GM19452 (cell line): ENCODE measurements around the gene TRMT112.

Experiments used
- ATAC-seq: cut with Tn5 transposase; IDR thresholded peaks from one replicate; pipeline ENCODE4 v1.9.1; 2021; ENCODE audit not compliant: unreplicated experiment

The TRMT112 gene

DNA sequence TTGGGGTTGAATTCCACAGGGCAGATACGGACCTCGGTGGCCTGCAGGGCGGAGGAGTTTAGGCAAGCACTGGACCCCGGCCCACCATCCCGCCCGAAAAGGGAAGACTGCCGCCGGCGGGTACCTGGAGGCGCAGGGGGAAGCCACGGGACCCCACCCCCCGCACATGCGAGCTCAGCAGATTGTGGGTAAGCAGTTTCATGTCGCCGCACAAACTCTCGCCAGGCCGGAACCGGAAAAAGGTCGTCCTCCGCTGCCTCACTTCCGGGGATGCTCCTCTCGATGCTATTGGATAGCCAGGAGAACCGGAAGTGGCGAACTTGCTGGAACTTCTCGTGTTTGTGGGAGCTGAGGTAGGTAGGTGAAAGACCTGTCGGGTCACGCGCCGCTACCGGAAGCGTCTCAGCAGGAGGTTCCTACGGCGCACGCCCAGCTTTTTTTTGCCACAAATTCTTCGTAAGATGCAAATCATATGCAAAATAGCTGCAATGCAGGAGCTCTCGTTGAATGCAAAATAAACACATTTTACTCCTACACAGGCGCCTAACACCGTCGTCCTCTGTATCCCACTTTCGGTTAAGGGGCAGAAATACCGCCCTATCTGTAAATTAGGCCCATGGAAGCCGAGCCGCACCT, at the start of gene TRMT112:
Gene TRMT112, minus strand, starts transcription at position 235 of the 636 bp plus-strand sequence. Its CDS starts 33 bp downstream, at position 202.
- peak; percentile 62 for ATAC-seq

DNA sequence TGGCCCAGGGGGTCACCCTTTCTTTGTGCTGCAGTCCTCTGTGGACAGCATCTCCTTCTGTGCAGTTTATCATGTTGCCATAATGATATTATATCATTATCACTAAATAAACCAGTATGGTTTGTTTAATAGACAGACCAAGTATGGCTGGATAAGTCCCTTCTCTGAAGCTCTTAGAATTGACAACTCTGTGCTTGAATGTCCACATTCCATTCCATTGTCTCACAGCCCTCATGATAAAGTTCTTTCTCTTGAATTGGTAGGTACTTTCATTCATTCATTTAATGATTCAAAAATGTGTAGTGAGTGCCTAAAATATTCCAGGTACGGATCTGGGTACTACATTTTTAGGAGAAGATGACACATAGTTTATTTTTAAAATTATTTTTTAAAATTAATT, 49.4 kb upstream of the TRMT112 start:
- no peak for ATAC-seq

DNA sequence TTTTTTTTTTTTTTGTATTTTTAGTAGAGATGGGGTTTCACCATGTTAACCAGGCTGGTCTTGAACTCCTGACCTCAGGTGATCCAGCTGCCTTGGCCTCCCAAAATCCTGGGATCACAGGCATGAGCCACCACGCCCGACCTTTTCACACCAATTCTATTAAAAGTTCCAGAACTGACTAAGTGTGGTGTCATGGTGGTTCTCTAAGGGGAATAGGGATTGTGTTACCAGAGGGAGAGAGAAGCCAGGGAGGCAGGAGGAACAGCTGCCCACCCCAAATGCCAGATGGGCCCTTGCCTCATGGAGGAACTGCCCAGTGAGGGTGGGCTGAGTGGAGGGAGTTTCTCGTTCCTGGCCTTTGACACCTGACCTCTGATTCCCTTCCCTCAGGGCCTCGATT, 47.6 kb upstream of the TRMT112 start:
- ATAC-seq, result no peak

DNA sequence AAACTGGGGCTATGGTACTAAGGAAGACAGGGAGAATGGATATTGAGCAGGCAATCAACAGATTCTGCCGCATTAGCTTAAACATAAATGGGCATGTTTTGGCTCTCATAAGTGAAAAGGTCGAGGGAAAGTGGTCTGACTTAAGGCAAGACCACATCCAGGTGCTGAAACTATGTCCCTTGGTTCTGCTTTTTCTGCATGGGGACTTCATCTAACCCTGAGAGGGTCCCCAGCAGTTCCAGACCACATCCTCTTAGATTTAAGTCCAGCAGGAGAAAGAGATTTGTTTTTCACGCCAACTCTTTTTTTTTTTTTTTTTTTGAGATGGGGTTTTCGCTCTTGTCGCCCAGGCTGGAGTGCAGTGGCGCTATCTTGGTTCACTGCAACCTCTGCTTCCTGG, 47.1 kb upstream of the TRMT112 start:
- ATAC-seq, result no peak

- ATAC-seq, result no peak
Measured at GRCh38 chr11:64362339-64362738, 45.0 kb upstream of the TRMT112 start.

GRCh38 chr11:64361659-64362058, 44.3 kb upstream of the TRMT112 start:
- ATAC-seq, result no peak

- no peak for ATAC-seq
Measured at GRCh38 chr11:64360448-64360921, 43.1 kb upstream of the TRMT112 start.

DNA sequence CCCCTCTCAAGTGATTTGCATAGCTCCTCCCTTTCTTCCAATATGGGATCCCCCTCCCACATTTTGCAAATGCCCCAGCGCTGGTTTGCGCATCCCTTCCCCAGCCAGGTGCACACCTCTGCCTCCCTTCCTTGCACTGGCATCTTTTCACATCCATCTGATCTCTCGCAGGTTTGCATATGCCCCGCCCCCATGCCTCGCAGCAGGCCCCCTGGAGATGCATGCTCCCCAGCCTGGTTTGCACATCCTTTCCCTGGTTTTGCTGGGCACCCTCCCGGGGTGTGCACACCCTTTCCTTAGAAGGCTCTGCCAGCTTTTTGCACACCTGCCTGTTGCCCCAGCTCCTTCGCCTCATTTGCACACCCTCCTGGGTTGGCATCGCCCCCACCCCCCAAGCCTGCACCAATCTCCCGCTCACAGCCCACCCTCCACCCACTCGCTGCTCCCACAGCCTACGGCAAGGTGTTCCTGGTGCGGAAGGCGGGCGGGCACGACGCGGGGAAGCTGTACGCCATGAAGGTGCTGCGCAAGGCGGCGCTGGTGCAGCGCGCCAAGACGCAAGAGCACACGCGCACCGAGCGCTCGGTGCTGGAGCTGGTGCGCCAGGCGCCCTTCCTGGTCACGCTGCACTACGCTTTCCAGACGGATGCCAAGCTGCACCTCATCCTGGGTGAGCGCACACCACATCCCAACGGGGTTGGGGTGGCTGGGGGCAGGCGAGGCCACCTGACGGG, 42.5 kb upstream of the TRMT112 start:
- ATAC-seq, result no peak

DNA sequence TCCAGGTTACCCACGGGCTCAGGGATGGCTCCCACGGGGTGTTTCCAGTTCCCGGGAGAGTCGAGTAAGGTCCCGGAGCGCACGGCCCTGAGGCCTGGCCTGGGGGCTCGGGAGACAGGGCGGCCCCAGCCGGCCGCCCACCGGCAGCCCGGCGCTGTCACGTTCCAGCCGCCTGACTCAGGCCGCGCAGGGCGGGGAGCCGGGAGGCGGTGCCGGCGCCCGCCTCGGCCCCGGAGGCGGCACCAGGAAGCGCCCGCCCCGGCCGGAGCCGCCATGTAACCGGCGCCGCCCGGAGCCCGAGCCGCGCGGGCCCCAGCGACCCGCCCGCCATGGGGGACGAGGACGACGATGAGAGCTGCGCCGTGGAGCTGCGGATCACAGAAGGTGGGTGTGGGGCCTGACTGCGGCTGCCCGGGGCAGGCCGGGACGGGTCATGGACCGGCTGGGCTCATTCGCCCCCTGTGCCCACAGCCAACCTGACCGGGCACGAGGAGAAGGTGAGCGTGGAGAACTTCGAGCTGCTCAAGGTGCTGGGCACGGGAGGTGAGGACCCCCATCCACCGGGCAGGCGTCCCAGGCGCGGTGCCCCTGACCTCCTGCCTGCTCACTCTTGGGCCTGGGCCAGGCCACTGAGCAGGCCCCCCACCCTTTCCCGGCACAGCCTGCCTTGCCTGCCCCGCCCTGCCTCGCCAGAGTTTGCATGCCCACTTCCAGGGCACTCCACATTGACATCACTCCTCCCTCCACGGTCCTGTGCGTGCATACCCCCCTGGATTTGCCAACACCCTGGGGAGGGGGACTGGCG, 41.8 kb upstream of the TRMT112 start, which contains the start of gene RPS6KA4:
Gene RPS6KA4, plus strand, starts transcription at position 256 of the 805 bp plus-strand sequence. Its CDS starts 74 bp downstream, at position 330.
- ATAC-seq, result peak; percentile 65

- no peak for ATAC-seq
Measured at GRCh38 chr11:64358536-64358906, 41.2 kb upstream of the TRMT112 start.

DNA sequence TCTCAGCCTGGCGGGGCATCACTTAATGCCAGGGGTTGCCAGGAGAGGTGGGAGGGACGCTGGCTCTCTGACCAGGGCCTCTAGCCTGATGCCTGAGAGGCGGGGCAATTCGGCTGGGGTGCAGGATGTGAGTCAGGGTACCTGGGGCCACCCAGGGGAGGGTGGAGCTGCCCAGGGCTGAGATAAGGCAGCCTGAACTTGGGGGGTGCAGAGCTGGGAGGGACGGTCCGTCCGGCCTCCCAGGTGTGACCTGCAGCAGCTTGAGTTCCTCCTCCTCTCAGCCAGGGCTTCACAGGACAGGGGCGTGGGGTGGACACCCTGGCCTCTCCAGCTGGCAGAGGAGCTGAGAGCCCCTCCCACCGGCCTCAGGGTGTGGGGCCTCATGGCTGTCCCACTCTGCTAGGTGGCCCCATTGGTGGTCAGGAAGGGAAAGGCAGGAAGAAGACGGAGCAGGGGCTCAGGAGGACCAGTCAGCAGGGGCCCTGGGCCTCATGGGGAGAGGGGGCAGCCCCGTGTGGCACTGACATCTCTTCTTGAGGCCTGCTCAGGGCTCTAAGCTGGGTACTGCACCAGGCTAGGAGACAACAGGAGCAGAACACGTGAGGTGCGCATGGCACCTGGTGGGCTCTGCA, 40.7 kb upstream of the TRMT112 start:
- ATAC-seq, result no peak

DNA sequence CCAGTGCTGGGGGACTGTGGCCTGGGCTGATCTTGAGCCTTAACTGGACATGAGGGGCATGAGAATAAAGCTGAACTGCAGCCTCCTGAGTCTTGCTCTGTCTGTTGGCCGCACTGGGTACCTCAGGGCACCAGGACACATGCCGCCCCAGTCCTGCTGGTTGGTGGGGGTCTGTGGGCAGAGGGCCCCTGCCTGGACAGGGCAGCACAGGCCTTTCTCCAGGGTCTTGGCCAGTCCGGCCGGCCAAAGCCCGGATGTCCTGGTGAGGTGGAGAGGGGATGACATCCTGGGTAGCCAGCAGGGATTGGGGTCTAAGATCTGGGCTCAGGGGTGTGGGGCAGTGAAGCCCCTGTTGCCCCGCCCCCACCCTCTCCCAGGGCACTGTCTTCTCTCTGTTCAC, 40.1 kb upstream of the TRMT112 start:
- no peak for ATAC-seq

DNA sequence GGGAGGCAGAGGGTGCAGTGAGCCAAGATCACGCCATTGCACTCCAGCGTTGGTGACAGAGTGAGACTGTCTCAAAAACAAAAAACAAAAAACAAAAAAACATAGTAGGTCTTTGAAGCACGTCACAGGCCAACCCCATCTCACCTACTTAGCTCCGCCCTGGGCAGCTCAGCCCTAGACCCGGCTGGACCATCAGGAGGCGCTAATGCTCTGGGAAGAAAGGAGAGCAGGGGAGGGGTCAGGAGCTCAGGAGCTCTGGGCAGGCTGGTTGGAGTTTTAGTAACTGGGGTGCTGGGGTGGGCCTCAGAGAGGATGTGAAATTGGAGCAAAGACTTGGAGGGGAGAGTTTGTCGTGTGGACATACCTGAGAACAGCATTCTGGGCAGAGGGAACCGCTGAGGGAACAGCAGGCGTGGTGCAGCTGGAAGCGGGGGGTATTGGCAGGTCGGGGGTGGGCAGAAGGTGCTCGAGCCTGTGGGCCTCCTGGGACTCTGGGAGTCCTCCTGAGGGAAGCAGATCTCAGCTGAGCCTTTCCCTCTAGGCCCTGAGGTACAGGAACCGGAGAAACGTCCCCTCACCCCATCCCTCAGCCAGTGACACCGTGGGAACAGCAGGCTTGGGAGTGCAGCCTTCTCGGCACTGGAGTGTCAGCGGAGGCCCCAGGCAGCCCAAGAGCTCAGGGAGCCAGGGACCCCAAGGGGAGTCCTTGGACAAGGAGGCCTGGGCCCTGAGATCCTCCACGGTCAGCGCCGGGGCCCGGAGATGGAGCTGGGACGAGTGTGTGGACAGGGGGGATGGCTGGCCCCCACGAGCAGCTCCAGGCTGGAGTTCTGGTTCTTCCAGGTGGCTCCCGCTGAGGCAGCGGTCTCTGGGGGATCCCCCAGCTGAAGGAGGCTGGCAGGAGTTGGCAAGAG, 39.4 kb upstream of the TRMT112 start:
- ATAC-seq, result no peak

GRCh38 chr11:64355078-64355940, 38.0 kb upstream of the TRMT112 start:
- no peak for ATAC-seq

DNA sequence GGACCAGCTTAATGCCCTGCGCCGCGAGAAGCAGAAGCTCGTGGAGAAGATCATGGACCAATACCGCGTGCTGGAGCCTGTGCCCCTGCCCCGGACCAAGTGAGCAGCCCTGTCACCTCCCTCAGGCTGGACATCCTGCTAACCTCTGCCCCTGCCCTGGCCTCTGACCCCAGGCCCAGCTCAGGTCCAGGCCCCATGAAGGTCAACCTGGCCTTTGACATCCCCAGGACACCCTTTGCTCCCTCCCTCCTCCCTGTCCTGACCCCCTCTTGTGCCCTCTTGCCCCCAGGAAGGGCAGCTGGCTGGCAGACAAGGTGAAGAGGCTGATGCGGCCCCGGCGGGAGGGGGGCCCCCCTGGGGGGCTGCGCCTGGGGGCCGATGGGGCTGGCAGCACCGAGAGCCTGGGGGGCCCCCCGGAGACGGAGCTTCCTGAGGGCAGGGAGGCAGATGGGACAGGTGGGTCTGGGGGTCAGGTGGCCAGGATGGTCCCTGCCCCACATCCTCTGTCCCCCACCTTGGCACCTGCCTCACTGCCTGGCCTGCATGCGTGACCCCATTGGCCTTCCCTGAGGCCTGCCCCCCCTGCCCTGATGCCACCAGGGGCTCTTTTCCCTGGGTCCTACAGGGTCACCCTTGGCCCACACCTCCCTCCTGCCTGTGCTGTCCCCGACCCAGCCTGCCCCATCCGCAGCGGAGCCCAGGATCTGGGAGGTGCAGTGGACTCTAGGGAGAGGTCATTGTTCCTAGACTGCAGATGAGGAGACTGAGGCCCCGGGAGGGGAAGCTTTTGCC, 36.6 kb upstream of the TRMT112 start:
- ATAC-seq, result no peak

DNA sequence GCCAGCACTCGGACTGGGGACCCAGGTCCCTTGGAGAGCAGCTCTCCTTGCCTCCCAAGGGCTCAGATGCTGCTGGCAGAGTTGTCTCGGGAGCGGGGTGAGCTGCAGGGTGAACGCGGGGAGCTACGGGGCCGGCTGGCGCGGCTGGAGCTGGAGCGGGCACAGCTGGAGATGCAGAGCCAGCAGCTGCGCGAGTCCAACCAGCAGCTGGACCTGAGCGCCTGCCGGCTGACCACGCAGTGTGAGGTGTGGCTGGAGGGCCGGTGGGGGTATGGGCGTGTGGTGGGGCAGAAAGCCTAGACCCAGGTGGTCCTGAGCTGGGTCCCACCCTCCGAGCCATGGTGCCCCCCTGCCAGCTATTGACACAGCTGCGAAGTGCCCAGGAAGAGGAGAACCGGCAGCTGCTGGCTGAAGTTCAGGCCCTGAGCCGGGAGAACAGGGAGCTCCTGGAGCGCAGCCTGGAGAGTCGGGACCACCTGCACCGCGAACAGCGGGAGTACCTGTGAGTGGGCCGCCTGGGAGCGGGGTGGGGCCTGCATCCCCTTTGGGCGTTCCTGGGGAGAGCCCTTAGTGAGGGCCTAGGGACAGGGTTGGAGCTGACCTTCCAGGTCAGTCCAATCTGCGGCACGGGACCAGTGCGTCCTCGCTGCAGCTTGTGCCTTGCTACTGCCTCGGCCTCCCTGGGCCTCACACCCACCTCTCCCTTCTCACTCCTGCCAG, 35.8 kb upstream of the TRMT112 start:
- ATAC-seq, result no peak

DNA sequence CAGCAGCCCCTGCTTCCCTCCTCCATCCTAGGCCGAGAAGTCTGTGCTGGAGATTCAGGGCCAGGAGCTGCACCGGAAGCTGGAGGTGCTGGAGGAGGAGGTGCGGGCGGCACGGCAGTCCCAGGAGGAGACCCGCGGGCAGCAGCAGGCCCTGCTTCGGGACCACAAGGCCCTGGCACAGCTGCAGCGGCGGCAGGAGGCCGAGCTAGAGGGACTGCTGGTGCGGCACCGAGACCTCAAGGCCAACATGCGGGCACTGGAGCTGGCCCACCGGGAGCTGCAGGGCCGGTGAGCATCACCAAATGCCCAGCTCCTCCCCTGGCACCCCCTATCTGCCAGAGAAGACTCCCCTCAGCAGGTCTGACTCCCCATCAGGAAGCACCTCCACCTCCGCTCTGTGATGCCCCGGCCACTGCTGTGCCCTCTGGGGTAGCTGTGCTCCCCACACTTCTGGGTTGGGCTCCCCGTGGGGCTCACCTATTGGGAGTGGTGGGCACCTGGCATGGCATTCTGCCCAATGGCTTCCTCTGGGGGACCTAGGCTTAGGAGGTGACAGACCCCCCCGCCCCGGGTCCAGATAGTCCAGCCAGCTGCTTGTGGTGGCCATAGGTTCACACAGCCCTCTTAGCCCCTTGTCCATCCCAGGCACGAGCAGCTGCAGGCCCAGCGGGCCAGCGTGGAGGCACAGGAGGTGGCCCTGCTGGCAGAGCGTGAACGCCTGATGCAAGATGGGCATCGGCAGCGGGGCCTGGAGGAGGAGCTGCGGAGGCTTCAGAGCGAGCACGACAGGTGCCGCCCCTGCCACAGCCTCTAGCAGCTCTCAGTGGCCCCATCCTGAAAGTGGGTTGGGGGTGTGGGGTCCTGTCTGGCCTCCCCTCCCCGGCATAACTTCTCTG, 35.0 kb upstream of the TRMT112 start:
- ATAC-seq, result no peak
